NCI-H1105 (cell line): ENCODE data around the gene TNFRSF14.
"Not testable (repeated sequence)": the region's sequence is repeated elsewhere in the genome, so short reads cannot be mapped to it uniquely, and the experiment has no call there.

Experiments used
- DNase-seq: peaks from one replicate; lab custom pipeline; 2025; lab: John Stamatoyannopoulos, UW

Gene TNFRSF14

DNA sequence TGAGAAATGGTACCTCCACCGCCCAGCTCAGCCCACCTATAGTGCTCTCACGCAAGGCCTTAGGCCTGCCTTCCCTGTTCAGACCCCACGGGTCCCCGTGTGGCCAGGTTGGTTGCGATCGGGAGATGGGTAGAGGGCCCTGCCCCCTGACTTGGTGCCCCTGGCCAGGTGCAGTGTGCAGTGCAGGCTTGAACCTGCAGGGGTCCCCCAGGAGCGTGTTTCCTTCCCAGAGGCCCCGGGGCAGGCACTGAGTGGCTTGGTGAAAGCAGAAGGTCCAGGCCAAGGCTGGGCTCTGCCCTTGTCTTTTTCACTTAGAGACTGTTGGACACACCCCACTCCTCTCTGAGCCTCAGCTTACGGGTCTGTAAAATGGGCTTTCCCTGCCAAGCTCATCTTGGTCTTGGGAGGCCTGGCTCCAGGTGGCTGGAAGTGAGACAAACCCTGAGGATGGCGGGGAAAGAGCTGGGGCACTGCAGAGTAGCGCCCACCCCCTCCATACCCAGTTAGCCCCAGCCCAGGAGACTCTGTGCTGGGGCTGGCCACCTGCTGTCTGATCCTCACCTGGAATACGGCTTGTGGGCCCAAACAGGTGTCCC lies 16.8 kb upstream of the TNFRSF14 start:
- no peak for DNase-seq

DNA sequence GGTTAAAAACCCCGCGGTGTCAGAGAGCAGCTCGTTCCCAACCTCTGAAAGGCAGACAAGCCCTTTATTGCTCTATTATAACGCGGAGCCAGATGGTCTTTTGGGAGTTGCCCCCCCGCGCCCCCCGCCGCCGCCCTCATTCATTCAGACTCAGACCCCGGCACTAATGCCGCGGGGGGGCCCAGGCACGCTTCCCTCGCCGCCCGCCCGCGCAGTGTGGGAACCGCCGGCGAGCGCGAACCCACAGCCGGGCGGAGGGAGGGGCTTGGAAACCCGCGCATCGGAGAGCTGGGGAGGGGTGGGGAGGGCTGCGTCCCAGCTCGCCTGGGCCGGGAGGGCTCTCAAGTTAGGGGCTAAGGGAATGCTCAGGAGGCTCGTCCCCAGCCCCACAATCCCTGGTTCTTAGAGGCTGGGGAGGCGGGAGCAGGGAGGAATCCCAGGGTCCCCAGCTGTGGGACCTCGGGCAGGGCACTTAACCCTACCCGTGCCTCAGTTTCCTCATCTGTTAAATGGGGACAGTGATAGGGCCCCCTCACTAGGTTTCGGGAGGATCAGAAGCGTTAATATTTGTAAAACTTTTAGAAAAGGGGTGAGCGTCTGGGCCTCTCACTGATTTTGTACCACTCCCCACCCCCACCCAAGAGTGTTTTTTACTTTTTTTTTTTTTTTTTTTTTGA lies 15.2 kb upstream of the TNFRSF14 start:
- no peak for DNase-seq

DNA sequence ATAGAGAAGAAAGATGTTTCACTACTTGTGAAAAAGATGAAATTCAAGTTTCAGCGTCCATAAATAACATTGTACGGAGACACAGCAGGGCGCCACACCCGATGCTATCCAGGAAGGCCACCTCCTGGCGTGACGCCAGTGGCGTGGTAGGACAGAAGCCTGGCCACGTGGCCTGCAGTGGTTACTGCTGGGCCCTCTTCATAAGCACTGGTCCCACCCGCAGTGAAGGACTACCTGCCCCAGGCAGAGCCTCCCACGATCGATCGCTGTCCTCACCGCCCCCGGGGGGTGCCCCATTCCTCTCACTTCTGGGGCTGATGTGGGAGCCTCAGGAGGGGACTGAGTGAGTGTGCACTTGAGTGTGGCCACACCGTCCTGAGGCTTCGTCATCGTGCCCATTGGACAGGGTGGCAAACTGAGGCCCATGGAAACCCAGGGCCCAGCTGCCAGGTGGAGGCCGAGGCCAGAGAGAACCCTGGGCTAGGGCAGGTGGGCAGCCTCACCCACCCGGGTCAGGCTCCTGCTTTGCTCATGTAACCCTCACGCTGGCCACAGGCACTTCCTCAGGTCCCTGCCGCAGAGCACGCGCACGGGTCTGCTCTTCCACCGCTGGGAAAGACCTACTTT lies 14.4 kb upstream of the TNFRSF14 start:
- DNase-seq, result no peak

DNA sequence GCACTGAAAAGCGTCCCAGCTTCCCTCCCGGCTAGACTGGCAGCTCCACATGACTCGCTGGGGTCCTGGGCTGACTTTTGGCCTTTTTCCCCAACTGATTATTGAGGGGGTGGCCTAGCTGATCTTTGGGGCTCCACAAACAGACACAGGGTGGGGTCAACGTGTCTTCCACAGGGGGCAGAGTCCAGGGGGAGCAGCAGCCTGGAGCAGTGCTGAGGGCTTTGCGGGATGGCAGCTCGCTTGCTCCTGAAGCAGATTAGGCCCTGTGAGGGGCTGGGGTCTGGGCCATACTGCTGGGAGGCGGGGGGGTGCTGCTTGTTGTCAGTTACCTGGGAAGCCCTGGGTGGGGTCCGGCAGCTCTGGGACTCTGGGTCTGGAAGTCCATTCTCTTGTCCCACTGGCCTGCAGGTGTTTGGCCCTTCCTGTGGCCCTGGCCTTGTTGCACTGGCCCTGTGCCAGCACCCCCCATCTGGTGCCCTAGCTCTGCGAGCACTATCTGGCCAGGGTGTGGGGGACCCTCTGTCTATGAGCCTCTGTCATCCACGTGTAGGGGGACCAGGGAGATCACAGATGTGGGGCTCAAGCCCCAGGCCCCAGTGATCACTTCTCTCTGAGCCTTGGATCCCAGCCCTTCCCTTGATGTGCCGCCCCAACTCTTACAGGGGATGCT lies 13.8 kb upstream of the TNFRSF14 start:
- DNase-seq, result no peak

DNA sequence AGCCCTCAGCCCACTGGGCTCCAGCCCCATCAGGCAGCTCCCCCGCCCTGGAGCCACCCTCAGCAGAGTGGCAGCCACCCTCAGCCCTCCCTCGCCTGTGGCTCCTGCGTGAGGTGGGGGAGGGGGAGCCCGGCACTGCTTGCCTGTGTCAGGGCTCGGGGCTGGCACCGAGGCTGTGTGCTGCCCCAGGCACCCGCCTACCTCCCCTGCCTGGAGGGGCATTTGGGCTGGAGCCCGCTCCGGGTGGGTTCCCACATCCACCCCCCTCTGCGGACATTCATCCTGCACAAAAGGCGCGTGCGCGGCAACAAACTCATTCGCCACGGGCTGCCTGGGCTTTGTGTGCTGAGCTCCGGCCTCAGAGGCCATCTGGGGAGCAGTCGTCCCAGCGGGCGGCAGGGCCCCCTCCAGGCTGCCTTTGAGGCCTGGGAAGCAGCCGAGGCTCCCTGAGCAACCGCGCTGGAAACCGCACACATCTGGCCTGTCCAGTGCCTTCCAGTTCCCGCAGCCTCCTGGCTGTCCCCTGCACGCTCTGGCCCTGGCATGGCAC lies 12.6 kb upstream of the TNFRSF14 start:
- no peak for DNase-seq

DNA sequence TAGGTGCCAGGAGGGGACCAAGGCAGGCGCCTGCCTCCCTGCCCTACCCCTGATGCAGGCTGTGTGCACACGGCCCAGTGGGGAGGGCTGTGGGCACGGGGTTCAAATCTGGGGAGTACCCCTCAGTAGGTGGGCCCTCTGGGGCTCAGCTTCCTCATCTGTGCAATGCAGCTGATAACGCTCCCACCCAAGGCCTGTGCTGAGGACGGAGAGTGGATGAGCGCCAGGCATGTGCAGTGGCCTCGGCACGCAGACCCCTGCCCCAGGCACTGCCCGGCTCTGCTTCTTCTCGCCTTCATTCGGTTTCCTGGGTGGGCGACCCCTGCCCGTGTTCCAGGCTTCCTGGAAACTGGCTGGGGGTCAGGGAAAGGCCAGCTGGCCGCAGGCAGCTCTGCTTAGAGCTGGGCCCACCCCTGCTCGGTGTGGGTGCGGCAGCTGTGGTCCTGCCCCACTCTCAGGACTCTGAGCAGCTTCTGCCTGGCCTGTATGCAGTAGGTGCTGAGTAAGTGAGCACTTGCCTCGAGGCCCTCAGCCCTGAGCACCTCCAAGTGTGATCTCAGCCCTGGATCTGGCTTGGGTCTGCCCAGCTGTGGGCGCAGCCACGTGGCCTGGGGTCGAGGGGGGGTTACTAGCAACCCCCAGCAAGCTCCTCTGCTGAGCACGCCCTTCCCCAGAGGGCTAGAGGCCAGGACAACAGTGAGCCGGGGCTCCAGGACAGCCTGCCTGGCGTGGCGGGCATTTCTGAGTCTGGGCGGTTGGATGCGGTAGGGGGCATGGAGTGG lies 11.9 kb upstream of the TNFRSF14 start:
- no peak for DNase-seq

DNA sequence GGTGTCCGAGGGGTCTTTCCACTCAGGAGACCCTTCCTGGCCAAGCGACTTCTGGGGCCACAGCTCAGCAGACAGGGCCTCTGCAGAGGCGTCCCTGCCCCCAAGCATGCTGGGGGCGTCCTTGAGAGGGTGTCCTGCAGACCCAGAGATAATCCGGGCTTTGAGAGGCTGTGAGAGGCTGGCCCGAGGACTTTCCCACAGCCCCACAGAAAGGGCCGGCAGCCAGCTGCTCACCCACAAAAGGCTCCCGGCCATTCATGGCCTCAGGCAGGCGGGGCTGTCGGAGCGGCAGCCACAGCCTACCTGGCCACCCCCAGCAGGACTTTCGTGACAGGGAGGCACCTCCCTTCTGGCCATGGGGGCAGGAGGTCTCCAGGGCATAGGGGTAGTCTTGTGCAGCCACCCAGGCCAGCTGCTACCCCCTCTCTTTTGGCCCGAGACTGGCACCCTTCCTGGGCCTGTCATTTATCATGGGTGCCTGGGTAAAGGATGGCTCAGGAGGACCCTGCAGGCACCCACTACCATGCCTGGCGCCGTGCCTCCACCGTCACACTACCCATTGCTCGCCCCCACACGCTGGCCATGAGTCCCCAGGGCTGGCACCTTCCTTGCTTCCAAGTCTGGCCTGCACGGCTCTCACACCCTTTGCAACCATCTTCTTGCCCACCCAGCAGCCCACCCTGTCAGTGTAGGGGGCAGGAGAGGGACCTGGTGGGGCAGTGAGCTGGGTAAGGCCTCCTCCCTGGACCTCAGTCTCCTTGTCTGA lies 11.1 kb upstream of the TNFRSF14 start:
- no peak for DNase-seq

DNA sequence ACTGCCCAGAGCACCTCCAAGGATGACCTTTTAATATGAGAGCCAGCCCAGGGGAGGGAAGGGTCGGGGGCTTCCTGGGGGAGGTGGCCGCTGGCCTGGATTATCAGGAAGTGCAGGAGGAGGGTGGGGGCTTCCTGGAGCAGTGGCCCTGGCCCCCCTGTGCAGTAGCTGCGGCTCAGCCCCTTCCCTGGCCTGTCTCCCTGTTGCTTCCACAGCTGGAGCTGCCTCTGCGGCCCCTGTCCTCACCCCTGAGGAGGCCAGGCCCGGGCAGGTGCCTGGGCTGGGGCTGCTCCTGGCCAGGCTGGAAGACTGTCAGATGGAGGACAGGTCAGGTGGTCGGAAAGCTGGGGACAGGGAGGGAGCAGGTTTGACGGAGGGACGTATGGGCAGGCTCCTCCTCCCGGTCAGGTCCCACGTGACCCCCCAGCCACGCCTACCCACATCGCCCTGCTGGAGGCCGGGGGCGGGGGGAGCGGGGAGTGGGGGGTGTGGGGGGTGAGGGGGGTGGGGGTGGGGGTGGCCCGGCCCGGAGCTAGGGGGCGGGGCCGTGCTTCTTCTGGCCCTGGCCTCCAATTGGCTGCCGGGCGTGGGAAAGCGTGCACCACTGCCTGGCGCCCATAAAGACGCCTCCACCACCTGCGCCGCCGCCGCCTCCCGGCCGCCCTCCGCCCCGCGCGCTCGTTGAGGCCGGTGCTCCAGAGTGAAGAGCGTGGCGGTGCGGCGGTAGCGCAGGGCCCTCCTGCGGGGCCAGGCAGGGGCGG lies 10.2 kb upstream of the TNFRSF14 start:
- DNase-seq, result peak; percentile 45

DNA sequence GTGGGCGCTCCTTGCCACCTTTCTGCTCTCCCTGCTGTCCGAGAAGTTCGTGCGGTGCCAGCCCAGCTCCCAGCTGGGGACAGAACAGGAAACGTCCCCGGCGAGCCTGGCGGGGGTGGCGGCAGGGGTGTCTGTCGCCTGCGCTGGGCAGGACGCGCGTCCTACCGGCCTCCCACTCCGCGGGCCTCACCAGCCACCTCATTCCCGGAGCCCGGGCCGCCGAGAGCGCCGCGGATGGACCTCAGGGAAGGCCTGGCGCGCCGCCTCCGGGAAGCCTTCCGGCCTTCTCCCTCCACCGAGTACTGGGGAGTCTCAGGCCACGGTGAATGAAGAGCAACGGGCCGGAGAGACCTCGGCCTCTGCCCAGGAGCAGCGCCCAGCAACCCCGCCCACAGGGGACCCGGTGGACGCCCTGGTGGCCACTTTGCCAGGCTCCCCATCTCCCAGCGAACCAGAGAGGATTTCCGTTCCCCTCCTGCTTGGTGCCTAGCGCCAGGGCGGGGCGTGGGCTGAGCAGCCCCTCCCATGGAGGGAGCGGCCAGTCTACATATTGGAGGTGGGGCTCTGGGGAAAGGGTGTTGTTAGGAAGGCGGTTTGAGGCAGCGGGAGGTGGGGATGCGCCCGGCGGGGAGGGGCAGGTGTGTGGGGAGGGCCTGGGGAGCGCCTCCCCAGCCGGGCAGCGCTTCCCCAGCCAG lies 9.5 kb upstream of the TNFRSF14 start:
- no peak for DNase-seq

DNA sequence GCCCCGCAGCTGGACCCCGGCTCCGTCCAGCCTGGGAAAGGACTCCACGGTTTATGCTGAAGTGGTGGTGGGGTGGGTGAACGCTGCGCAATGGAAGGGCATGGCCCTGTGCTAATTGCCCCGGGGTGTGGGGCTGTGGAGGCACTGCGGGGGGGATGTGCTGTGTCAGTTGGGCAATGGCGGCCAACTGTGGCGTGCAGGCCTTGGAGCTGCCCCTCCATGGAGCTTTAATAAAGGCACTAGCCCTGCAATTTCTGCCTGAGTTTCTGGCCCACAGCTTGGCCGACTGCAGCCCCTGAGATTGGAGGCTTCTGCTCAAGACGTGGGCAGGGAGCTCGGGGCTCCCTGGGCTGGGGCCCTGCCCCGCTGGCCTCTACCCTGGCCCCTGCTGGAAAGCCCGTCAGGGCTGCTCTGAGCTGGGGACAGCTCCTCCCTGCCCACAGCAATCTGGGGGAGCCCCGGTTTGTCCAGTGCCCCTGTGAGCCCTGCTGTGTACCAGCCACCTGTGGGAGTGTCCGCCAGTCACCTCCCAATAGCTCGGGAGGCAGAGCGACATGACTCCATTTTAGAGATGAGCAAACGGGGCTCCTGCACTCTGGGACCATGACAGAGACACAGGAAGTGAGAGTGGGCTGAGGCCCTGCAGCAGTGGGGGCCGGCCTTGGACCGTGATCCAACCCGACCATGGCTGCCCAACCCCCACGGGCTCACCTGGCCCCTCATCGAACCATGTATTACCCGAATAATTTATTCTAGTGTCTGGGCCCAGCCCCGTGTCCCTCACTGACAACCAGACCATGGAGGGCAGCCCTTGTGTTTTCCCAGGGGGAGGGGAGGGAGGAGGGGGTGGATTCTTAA lies 8.7 kb upstream of the TNFRSF14 start:
- DNase-seq, result no peak

DNA sequence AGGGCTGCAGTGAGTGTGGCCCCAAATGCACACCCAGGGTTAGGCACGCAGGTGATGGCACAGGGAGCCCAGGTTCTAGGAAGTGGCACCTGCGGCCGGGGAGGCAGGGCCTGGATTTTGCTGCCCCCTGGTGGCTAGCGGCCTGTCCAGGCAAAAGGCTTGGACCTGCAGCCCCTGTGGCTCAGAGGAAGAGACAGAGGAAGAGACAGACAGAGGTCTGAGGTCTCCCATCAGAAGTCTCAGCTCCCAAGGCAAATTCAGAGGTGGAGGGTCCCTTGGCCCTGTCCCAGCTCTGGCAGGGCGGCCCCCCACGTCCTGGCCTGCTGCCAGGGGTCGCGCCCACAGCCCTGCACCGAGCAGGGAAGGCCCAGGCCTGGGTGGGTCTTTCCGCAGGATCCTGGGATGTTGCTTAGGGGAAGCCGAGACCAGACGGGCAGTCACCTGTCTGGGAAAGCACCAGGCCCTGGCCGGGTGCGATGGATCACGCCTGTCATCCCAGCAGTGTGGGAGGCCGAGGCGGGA lies 8.0 kb upstream of the TNFRSF14 start:
- DNase-seq, result peak; percentile 55

DNA sequence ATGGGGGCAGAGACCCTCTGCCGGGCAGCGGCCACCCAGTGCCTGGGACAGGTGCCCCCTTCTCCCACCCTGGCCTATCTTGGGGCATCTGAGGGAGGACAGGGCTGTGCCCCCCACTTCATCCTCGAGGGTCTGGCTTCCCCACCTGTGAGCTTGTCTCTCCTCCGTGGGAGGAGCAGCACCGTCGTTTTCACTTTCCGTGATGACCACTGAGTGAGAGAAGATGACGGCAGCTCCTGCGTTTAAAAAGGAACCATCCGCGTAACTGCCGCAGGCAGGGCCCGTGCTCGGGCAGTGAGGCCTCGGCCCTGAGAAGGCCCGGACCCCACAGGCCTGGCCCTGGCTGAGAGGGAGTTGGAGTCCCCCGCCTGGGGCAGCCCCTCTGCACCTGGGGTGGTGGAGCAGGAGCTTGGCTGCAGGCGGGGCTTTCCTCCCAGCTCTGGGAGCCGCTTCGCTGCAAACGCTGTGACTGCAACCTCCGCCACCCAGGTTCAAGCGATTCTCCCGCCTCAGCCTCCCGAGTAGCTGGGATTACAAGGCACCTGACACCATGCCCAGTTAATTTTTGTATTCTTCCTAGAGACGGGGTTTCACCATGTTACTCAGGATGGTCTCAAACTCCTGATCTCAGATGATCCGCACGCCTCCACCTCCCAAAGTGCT lies 6.7 kb upstream of the TNFRSF14 start:
- not testable (repeated sequence) for DNase-seq

DNA sequence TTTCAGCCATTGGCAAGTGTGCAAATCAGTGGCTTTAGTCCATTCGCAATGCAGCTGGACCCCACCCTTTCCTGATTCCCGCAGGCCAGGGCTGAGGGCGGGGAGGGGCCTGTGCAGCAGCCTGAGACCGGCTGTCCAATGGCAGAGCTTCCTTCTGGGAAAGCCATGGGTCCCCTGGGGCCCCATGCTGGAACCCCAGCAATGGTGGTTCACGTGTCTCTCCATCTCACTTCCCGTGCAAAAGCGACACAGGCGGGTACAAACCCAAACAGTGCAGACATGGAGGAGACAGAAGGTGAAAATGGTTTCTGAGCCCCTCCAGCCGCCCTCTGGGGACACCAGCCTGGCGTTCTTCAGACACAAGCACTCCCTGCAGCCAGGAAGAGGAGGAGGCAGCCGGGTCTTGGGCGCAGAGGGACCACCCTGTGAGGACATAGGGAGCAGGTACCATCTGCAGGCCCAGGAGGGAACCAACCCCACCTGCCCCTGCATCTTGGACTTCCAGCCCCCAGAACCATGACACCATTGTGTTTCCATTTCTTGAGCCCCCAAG lies 5.8 kb upstream of the TNFRSF14 start:
- DNase-seq, result not testable (repeated sequence)

DNA sequence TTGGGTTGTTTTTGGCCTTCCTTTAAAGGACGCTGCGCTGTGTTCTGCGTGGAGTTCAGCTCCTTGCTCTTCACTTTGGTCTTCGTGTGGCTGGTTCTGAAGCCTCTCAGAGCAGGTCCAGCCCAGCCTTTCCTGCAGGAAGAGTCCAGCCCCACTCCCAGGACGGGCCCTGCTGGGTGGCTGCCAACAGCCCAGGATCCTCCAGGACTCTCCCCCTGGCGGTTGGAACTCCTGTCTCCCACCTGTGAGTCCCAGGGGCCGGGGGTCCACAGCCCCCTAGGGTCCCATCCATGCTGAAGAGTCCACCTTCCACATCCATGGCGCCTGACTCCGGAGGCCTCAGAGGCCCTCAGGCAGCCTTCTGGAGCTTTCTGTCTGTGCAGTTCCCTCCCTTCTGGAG lies 4.6 kb upstream of the TNFRSF14 start:
- DNase-seq, result not testable (repeated sequence)

DNA sequence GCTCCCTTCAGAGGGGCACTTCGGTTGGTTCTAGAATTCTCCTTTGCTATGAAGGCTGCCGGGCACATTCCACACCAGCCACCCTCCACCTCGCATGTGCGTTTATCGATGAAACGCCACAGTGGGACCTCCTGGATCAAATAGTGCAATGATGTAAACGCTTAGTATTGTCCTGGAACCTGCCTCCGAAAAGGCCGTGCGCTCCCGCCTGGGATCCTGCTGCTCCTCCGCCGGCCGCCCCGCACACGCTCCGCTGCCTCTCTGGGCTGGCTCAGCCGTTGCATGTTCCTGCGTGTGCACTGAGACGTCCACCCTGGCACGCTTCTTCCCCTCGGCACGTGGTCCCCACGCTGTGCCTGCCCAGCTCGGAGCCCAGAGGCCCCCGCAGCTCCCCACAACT lies 4.0 kb upstream of the TNFRSF14 start:
- DNase-seq, result no peak

DNA sequence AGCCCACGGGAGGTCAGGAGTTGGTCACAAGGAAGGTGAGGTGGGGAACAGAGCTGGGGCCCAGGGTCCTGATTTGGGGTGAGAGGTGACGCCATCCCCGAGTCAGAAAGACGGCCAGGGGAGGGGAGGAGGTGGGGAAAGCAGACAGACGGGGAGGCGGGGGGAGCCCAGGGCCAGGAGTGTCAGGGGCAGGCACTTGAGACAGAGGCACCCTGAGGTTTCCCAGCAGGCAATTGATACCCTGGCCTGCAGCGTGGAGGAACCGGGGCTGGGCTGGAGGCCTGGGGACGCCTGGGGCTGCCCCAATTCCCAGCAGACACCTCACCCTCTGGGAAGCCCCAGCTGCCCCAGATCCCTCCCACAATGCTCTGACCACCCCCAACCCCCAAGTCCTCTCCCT lies 3.1 kb upstream of the TNFRSF14 start:
- DNase-seq, result not testable (repeated sequence)

DNA sequence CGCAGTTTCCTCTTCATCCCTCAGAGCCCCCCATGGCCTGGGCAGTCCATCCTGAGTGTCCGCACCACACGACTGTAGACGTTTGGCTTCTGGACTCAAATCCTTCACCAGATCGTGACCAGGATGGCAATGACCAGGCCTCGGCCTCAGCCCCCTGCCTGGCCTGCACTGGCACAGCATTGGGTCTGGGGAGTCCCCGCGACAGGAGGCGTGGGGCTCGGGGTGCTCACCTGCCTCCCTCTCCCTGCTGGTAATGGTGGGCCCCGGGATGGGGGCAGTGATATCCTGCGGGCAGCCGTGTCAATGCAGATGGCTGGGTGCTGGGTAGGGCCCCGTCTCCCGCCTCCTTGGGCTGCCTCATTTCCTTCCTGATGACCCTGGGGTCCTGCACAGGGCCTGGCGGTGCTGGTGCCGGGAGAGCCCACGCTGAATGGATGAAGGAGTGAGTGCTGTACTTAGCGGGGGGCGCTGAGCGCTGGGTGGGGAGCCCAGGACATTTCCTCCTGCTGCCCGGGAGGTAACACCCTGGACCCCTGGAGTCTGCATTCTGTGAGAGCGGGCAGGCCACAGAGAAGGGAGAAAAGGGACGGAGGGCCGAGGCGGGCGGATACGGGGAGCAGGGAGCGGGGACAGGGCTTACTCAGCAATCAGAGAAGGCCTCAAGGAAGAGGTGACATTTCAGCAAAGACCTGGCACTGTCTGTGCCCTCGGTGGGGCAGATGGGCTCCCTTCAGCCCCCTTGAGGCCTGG lies 2.1 kb upstream of the TNFRSF14 start:
- DNase-seq, result no peak
